ENCODE data around the gene CORT. TPM values are rescaled to one million over a fixed set of nuclear protein-coding genes. Genes with fewer than 3 reads are reported as not detected.

The CORT gene
- polyA plus RNA-seq, 1 experiment: not detected

- POLR2A ChIA-PET: no interaction called here
- Histone ChIP-seq H3K36me3 (ENCODE audit: control insufficient read depth, insufficient read depth, low read length) (no peaks in the 10 kb centered on the region), H3K4me3 (ENCODE audit: low read depth, low read length) (no peak overlapping the region), H3K27me3 (ENCODE audit: control insufficient read depth, insufficient read depth, low read length) (no peaks in the 10 kb centered on the region)
- no peak for DNase-seq (ENCODE audit: low read depth)
- CTCF ChIA-PET: interaction anchor here (0.6 to 9.1 kb wide), 14 partner anchors 20 to 801 kb away, joined by 3 to 180 read pairs (median 5); partner anchors contain the start of gene PGD
- TF ChIP-seq, protein P1, sequence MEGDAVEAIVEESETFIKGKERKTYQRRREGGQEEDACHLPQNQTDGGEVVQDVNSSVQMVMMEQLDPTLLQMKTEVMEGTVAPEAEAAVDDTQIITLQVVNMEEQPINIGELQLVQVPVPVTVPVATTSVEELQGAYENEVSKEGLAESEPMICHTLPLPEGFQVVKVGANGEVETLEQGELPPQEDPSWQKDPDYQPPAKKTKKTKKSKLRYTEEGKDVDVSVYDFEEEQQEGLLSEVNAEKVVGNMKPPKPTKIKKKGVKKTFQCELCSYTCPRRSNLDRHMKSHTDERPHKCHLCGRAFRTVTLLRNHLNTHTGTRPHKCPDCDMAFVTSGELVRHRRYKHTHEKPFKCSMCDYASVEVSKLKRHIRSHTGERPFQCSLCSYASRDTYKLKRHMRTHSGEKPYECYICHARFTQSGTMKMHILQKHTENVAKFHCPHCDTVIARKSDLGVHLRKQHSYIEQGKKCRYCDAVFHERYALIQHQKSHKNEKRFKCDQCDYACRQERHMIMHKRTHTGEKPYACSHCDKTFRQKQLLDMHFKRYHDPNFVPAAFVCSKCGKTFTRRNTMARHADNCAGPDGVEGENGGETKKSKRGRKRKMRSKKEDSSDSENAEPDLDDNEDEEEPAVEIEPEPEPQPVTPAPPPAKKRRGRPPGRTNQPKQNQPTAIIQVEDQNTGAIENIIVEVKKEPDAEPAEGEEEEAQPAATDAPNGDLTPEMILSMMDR (IDR thresholded peaks at IDR 0.05; ENCODE audit: insufficient read depth, low read depth, low read length): no peak
Measured at GRCh38 chr1:10428984-10429383, 20.8 kb upstream of the CORT start.

DNA sequence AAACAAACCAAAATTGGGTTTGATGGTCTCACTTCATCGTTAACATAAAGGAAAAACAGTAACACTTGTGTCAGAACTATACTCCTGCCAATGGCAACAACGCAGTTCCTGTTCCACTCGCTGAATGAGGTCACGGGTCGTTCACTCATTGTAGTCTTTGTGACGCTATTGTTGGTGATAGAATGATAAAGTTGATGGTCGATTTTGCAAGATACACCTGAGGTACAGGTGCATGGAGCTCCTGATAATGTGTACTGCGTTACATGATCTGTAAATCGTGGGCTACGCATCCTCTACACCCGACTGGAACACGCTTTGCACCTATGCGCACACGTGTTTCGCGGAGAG is 20.0 kb upstream of the CORT start:
- POLR2A ChIA-PET: no interaction called here
- DNase-seq (ENCODE audit: low read depth): no peak

GRCh38 chr1:10430216-10431069 is 19.4 kb upstream of the CORT start, which contains the start of gene CENPS:
Gene CENPS (plus strand): TSS chr1:10430433. CDS start chr1:10430518, 85 bp downstream.
- TF ChIP-seq, protein P1 (IDR thresholded peaks at IDR 0.05; ENCODE audit: insufficient read depth, low read depth, low read length): peak; percentile 76
- CTCF ChIA-PET: interaction anchor here (0.6 to 9.1 kb wide), 29 partner anchors 13 to 803 kb away, joined by 3 to 180 read pairs (median 4); partner anchors contain the start of gene CORT
- H3K36me3 ChIP-seq (ENCODE audit: control insufficient read depth, insufficient read depth, low read length): no peaks in the 10 kb centered on the region
- H3K4me3 ChIP-seq (ENCODE audit: low read depth, low read length): peak within 1 kb of the TSS; percentile 80
- POLR2A ChIA-PET: no interaction called here
- H3K27me3 ChIP-seq (ENCODE audit: control insufficient read depth, insufficient read depth, low read length): no peaks in the 10 kb centered on the region
- no peak for DNase-seq (ENCODE audit: low read depth)

More for the DNA sequence above, 20.0 kb upstream of the CORT start:
- Histone ChIP-seq H3K36me3 (ENCODE audit: control insufficient read depth, insufficient read depth, low read length) (no peaks in the 10 kb centered on the region), H3K4me3 (ENCODE audit: low read depth, low read length) (peak overlapping the region; percentile 80), H3K27me3 (ENCODE audit: control insufficient read depth, insufficient read depth, low read length) (no peaks in the 10 kb centered on the region)
- TF ChIP-seq, protein P1 (IDR thresholded peaks at IDR 0.05; ENCODE audit: insufficient read depth, low read depth, low read length): no peak
- CTCF ChIA-PET: interaction anchor here (0.7 to 9.1 kb wide), 23 partner anchors 13 to 802 kb away, joined by 3 to 180 read pairs (median 5); partner anchors contain the start of gene PGD

DNA sequence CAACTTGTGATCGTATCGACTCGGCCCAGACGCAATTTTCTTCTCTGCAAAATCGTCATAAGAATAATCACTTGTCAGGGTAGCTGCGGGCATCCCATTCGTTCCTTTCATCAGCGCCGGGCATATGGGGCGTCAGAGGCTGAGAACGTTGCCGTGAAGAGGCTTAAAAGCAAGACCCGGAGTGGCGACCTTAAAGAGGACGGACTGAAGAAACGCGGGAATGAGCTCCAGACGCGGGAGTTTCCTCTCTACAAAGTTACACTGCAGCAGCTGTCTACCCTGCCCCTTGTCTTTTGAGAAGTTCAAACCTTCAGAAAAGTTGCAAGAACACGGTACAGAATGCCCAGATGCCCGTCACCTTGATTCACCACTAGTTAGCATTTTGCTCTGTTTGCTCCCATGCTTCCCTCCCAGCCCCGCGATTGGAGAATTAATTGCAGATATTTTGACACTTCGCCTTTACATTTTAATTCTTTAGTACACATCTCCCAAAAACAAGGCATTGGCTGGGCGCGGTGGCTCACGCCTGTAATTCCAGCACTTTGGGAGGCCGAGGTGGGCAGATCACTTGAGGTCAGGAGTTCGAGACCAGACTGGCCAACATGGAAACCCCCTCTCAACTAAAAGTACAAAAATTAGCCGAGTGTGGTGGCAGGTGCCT is 18.6 kb upstream of the CORT start:
- POLR2A ChIA-PET: interaction anchor here (0.6 kb wide), 1 partner anchor 21 kb away, joined by 6 read pairs; no protein-coding TSS in a partner anchor
- no peak for DNase-seq (ENCODE audit: low read depth)
- Histone ChIP-seq H3K27me3 (ENCODE audit: control insufficient read depth, insufficient read depth, low read length) (no peaks in the 10 kb centered on the region), H3K36me3 (ENCODE audit: control insufficient read depth, insufficient read depth, low read length) (no peaks in the 10 kb centered on the region), H3K4me3 (ENCODE audit: low read depth, low read length) (peak overlapping the region; percentile 80)
- CTCF ChIA-PET: interaction anchor here (0.6 to 9.1 kb wide), 14 partner anchors 12 to 451 kb away, joined by 3 to 180 read pairs (median 4); partner anchors contain the start of gene CORT
- TF ChIP-seq, protein P1 (IDR thresholded peaks at IDR 0.05; ENCODE audit: insufficient read depth, low read depth, low read length): no peak
